A673 (cell line): ENCODE results near the gene IQCM. TPM values are rescaled to one million over a fixed set of nuclear protein-coding genes. Genes with fewer than 3 reads are reported as not detected.

Experiments used
- BruUV-seq: library from RNA; stranded (reverse); fragments of 400-500 nt; replicated peaks from 2 replicates; lab custom pipeline; 2021; lab: Mats Ljungman, UMichigan
- CTCF ChIA-PET: fragments of 300-600 bp; sonication (Branson Sonifier 250); formaldehyde crosslinking; loops from one replicate; lab custom pipeline; 2022; ENCODE audit warnings: antibody characterized with exemption; lab: Charles Lee
- POLR2A ChIA-PET: fragments of 300-600 bp; sonication (Branson Sonifier 250); formaldehyde crosslinking; loops from one replicate; lab custom pipeline; 2022; ENCODE audit warnings: antibody characterized with exemption; ENCODE audit not compliant: low non-redundant PET; lab: Charles Lee
- DNase-seq: peaks from one replicate; pipeline ENCODE4 v3.0.0-alpha.2; 2015; ENCODE audit warnings: low spot score
- H3K27ac ChIP-seq: fragments of 200-600 bp; sonication (generic); 2 replicates; pipeline ENCODE4 v1.5.1; 2016; ENCODE audit warnings: mixed run types, low read depth, mild to moderate bottlenecking, mixed read lengths, antibody characterized with exemption, low read length; ENCODE audit not compliant: poor library complexity, severe bottlenecking
- H3K27me3 ChIP-seq: fragments of 200-600 bp; sonication (generic); replicated peaks from 2 replicates; pipeline ENCODE4 v1.6.1; 2017; ENCODE audit warnings: mixed run types, low read depth, mild to moderate bottlenecking, mixed read lengths, antibody characterized with exemption, low read length; ENCODE audit not compliant: insufficient read depth, poor library complexity
- H3K36me3 ChIP-seq: fragments of 200-600 bp; sonication (generic); 2 replicates; pipeline ENCODE4 v1.6.1; 2016; ENCODE audit warnings: mixed run types, mild to moderate bottlenecking, mixed read lengths, antibody characterized with exemption, low read length; ENCODE audit not compliant: insufficient read depth, poor library complexity, severe bottlenecking
- H3K4me1 ChIP-seq: fragments of 200-600 bp; sonication (generic); 2 replicates; pipeline ENCODE4 v1.6.1; 2017; ENCODE audit warnings: mixed run types, mild to moderate bottlenecking, mixed read lengths, antibody characterized with exemption, low read length; ENCODE audit not compliant: insufficient read depth, poor library complexity, severe bottlenecking
- H3K4me3 ChIP-seq: fragments of 200-600 bp; sonication (generic); 2 replicates; pipeline ENCODE4 v1.5.1; 2016; ENCODE audit warnings: low read depth, mixed run types, mild to moderate bottlenecking, mixed read lengths, low read length; ENCODE audit not compliant: poor library complexity, severe bottlenecking
- H3K9me3 ChIP-seq: fragments of 200-600 bp; sonication (generic); 2 replicates; pipeline ENCODE4 v1.6.1; 2016; ENCODE audit warnings: mixed run types, low read depth, mild to moderate bottlenecking, mixed read lengths, antibody characterized with exemption, low read length; ENCODE audit not compliant: poor library complexity, severe bottlenecking
- CTCF ChIP-seq: fragments of 300-800, 200-600 bp; sonication (generic); conservative IDR thresholded peaks from 2 replicates; pipeline ENCODE4 v1.5.1; 2017; ENCODE audit warnings: low read depth, mild to moderate bottlenecking, antibody characterized with exemption, low read length, moderate library complexity, mixed read lengths
- EZH2 ChIP-seq: fragments of 200-600 bp; sonication (generic); IDR thresholded peaks from 2 replicates; pipeline ENCODE4 v1.6.1; 2017; ENCODE audit warnings: borderline replicate concordance, low read depth, mild to moderate bottlenecking, mixed read lengths, antibody characterized with exemption, low read length; ENCODE audit not compliant: poor library complexity, severe bottlenecking
- intact Hi-C: fragments of 100-400 bp; cut with micrococcal nuclease; formaldehyde crosslinking; loops from one replicate; pipeline ENCODE4 v1.10.0; 2022; ENCODE audit not compliant: unreplicated experiment
- total RNA-seq: library from RNA; stranded (reverse); gene quantifications from 2 replicates; pipeline ENCODE4 v1.2.3, GENCODE V29; 2021

Gene IQCM
- total RNA-seq, 1 experiment from 2014 or later, result not detected

GRCh38 chr4:149835280-149835679 lies 19.6 kb upstream of the IQCM start:
- Histone ChIP-seq H3K9me3 (no peaks in the 10 kb centered on the region), H3K27me3 (no peaks in the 10 kb centered on the region), H3K36me3 (no peaks in the 10 kb centered on the region), H3K4me3 (no peak overlapping the region), H3K27ac (no peak overlapping the region), H3K4me1 (no peaks in the 10 kb centered on the region)
- no peak for DNase-seq
- BruUV-seq, result no TSS peak
- intact Hi-C loops, result no loop called here
- TF ChIP-seq CTCF, result no peak
- TF ChIP-seq EZH2, result no peak
- CTCF ChIA-PET, result no interaction called here
- POLR2A ChIA-PET, result no interaction called here

GRCh38 chr4:149831656-149832208 lies 16.1 kb upstream of the IQCM start:
- Histone ChIP-seq H3K9me3 (no peaks in the 10 kb centered on the region), H3K27me3 (no peaks in the 10 kb centered on the region), H3K4me3 (no peak overlapping the region), H3K27ac (no peak overlapping the region), H3K4me1 (no peaks in the 10 kb centered on the region), H3K36me3 (no peaks in the 10 kb centered on the region)
- no TSS peak for BruUV-seq
- CTCF ChIA-PET, result no interaction called here
- TF ChIP-seq EZH2 (no peak), CTCF (no peak)
- intact Hi-C loops, result no loop called here
- DNase-seq, result no peak
- POLR2A ChIA-PET, result no interaction called here

DNA sequence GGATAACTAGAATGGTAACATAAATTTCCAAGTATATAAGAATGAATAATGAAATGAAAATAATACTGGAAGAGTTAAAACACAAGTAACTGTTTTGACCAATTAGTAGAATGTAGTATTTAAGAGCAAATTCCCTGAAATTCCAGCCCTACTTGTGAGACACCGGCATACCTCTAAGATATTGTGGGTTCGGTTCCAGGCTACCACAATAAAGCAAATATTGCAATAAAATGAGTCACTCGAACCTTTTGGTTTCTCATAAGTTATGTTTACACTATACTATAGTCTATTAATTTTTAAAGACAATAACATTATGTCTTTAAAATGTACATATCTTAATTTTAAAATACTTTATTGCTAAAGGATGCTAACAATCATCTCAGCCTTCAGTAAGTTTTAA lies 15.2 kb upstream of the IQCM start:
- ChIA-PET CTCF (no interaction called here), POLR2A (no interaction called here)
- Histone ChIP-seq H3K4me3 (no peak overlapping the region), H3K27ac (no peak overlapping the region), H3K36me3 (no peaks in the 10 kb centered on the region), H3K9me3 (no peaks in the 10 kb centered on the region), H3K4me1 (no peaks in the 10 kb centered on the region), H3K27me3 (no peaks in the 10 kb centered on the region)
- intact Hi-C loops, result no loop called here
- no peak for DNase-seq
- TF ChIP-seq EZH2 (no peak), CTCF (no peak)
- no TSS peak for BruUV-seq
